Activated CD4-positive, alpha-beta T cell treated with anti-CD3 and anti-CD28 coated beads, Interleukin-2, amount 50 U/mL, for 4 hours (primary cell): ENCODE results near the gene DPYD.

Experiments used
- DNase-seq, 2 experiments: peaks; one replicate each; pipeline ENCODE4 v3.0.0-alpha.2; 2020

Gene DPYD

DNA sequence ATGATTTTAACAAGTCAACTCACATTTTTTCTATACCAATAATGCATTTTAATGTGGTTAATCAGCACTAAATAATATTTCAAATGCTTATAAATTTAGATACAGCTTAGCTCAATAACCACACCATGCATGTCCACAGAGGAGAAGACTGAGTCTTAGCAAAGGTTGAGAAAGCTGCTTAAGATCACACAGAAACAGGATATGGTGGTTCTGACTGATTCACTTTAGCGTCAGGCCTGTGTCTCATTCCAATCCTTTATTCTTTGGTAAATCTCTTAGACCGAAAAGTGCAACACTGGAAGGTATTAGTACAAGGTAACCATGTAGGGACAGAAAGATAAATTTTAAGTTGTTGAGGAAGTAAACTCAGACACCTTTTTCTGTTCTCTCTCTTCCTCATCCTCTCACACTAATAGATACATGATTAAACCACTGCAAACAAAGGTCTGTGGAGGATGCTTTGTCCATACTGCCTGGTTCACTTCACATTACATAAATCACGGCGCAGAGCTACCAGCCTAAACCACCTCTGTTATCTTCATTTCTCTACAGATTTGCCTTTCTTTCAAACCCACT, 139.0 kb downstream of the DPYD start:
- DNase-seq: no peak

DNA sequence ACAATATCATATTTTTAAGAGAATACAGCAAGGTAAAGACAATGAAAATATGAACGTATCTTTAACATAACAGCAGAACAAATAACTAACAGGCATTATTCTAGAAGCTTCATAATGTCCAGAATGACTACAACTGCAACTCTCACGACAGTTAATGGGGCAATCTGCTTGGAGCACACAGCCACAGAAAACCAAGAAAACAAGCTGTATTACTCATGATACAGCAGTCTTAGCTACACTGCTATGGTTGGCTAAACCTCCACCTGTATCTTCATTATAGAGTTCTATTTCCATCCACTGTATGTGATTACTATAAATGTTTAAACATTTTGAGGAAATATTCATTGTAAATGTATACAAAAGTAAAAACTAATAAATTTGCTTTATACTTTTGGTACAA, 139.9 kb downstream of the DPYD start:
- no peak for DNase-seq

GRCh38 chr1:97778718-97779117, 142.1 kb downstream of the DPYD start:
- no peak for DNase-seq

- DNase-seq: no peak
Measured at GRCh38 chr1:97770376-97770775, 150.5 kb downstream of the DPYD start.

GRCh38 chr1:97767381-97767780, 153.5 kb downstream of the DPYD start:
- DNase-seq: no peak

GRCh38 chr1:97764991-97765390, 155.8 kb downstream of the DPYD start:
- DNase-seq: no peak

- DNase-seq: no peak
Measured at GRCh38 chr1:97761637-97762036, 159.2 kb downstream of the DPYD start.

DNA sequence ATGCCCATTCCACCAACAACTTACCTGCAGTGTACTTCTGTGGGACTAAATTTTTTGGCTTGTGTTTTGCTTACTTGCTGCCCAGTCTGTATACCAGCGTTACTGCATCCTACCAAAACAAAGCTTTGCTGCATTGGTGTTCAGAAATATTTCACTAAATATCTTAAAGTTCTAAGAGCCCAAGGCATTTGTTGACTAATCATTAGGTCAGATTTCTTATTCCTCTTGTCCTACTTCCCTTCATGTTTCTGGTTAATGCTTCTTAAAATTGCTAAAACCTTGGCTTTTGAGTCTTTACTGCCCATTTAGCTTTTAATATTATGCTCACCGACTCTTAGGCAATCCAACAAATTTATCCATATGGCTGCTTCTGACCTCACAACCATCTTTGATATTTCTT, 161.8 kb downstream of the DPYD start:
- DNase-seq: no peak

- DNase-seq: no peak
Measured at GRCh38 chr1:97758541-97759057, 162.2 kb downstream of the DPYD start.

- DNase-seq: no peak
Measured at GRCh38 chr1:97745912-97746311, 174.9 kb downstream of the DPYD start.

GRCh38 chr1:97744977-97745376, 175.9 kb downstream of the DPYD start:
- no peak for DNase-seq

- no peak for DNase-seq
Measured at GRCh38 chr1:97743129-97743528, 177.7 kb downstream of the DPYD start.

DNA sequence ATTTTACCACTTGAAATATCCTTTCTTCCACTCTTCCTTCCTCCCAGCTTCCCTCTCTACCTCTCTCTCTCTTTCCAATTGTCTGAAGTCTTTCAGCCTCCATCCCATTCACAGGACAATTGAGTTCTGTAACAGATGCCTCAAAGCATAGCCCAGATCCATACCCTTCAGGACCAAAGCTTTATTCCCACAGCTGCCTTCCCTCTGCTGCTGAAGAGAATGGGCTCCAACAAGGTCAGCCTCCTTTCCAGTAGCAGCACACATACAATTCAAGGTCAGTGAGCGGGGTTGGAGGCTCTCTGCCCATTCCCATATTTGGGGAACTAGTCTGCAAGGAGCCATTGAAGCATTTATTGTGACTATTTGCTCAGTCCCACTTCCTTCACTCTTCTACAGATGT, 179.9 kb downstream of the DPYD start:
- no peak for DNase-seq

- no peak for DNase-seq
Measured at GRCh38 chr1:97739596-97740103, 181.2 kb downstream of the DPYD start.

- DNase-seq: no peak
Measured at GRCh38 chr1:97738270-97738669, 182.6 kb downstream of the DPYD start.

DNA sequence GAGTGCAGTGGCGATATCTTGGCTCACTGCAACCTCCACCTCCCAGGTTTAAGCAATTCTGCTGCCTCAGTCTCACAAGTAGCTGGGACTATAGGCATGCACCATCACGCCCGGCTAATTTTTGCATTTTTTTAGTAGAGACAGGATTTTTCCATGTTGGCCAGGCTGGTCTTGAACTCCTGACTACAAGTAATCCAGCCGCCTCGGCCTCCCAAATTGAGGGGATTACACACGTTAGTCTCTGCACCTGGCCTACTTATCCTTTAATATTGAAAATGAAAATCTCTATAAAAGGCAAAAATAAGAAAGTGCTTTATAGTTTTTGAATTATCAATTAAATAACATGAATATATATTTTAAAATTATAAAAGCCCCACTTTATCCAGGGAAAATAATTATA, 190.6 kb downstream of the DPYD start:
- DNase-seq: no peak

- DNase-seq: no peak
Measured at GRCh38 chr1:97728436-97728835, 192.4 kb downstream of the DPYD start.

- DNase-seq: no peak
Measured at GRCh38 chr1:97727029-97727428, 193.8 kb downstream of the DPYD start.

DNA sequence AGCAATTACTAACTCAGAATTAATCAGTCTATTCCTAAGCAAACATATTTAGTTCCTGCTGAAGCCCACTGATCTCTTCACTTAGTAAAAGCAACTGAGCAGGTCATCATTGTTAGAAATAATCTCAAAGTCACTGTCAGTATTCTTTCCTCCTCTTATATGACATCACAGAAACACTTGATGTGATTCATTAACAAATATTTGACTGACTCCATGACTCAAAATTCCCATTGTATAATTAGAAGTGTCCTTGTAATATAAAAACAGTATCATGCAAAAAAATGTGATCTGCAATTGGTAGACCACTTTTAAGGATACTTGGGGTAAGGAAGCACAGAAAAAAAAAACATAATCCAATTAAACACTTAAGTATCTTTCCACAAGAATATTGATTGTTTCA, 194.4 kb downstream of the DPYD start:
- DNase-seq: no peak

GRCh38 chr1:97721221-97721620, 199.6 kb downstream of the DPYD start:
- DNase-seq: no peak

DNA sequence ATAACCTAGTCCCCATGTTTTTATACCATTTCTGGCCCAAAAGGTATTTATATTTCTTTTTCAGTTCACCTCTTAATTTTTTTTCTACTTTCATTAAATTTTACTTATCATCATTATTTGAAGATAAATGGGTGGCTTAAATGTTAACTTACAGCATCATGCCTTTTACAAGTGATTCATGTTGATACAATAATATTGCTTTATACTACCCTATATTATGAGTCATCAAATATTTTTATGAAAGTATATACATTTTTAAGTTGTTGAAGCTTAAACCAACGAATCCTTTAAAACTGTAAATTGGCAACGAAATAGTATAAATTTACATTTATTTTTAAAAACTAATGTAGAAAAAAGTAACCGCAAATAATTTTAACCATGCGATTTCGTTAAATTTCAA, 207.9 kb downstream of the DPYD start:
- no peak for DNase-seq

- no peak for DNase-seq
Measured at GRCh38 chr1:97711858-97712257, 209.0 kb downstream of the DPYD start.

DNA sequence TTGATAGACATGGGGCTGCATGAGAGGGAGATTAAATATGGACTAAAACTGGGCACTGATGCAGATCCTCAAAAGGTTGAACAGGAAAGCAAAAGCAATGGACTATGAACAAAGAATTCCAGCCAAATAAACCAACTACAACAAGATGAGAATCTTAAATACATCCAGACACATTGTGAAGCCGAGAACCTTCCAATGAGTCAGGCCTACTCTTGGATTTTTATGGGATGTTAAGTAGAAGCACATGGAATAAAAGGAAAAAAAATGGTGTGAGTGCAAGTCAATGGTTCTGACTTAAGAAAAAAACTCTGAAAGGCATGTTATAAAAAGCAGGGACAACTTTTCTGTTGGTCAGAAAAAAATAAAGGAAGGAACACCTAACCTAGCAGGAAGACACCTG, 227.2 kb downstream of the DPYD start:
- no peak for DNase-seq

DNA sequence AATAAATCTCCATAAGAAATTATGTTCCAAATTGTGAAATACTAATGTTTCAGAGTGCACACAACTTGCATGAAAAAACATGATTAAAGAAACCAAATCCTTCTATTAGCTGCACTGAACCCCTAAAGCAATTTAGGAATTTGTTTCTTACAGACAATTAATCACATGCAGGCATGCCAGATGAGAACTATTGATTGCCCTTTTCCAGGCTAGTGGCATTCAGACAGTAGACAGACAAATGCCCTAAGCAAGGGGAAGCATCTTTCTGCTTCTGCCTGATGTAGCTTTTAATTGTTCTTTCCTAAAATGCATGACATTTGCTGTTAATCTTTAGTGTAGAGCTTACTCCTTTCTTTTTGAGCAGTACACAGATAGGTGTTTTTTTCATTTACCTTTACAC, 229.5 kb downstream of the DPYD start:
- DNase-seq: no peak

- DNase-seq: no peak
Measured at GRCh38 chr1:97685360-97685759, 235.5 kb downstream of the DPYD start.
